Neural cell (in vitro differentiated cells): ENCODE measurements around the gene FANCC. TPM values are rescaled to one million over a fixed set of nuclear protein-coding genes. Genes with fewer than 3 reads are reported as not detected.

Experiments
- H2AFZ ChIP-seq: fragments of 200-600, 300-800 bp; sonication (generic), shearing (Covaris generic); 2 replicates; pipeline ENCODE4 v1.6.0; 2014; ENCODE audit warnings: low read depth, mild to moderate bottlenecking, antibody characterized with exemption, low read length, moderate library complexity
- H3F3A ChIP-seq: fragments of 200-600 bp; shearing (Covaris generic); 2 replicates; pipeline ENCODE4 v1.6.1; 2016; ENCODE audit warnings: mild to moderate bottlenecking, moderate library complexity, mixed read lengths, antibody characterized with exemption, low read length; ENCODE audit not compliant: insufficient read depth, poor library complexity, severe bottlenecking
- H3K27ac ChIP-seq: fragments of 200-600, 300-800 bp; sonication (generic), shearing (Covaris generic); 2 replicates; pipeline ENCODE4 v1.5.1; 2014; ENCODE audit warnings: mild to moderate bottlenecking, low read length, moderate library complexity
- H3K27me3 ChIP-seq: fragments of 300-800, 200-600 bp; sonication (generic), shearing (Covaris generic); 2 replicates; pipeline ENCODE4 v1.6.0; 2014; ENCODE audit warnings: mild to moderate bottlenecking, low read depth, low read length, moderate library complexity; ENCODE audit not compliant: insufficient read depth
- H3K36me3 ChIP-seq: fragments of 300-800, 200-600 bp; sonication (generic), shearing (Covaris generic); 2 replicates; pipeline ENCODE4 v1.5.1; 2014; ENCODE audit warnings: mild to moderate bottlenecking, antibody characterized with exemption, low read length, moderate library complexity; ENCODE audit not compliant: insufficient read depth
- H3K4me2 ChIP-seq: fragments of 300-800, 200-600 bp; sonication (generic), shearing (Covaris generic); 2 replicates; pipeline ENCODE4 v1.6.0; 2014; ENCODE audit warnings: mild to moderate bottlenecking, low read length
- H3K4me3 ChIP-seq: fragments of 300-800, 200-600 bp; sonication (generic), shearing (Covaris generic); 2 replicates; pipeline ENCODE4 v1.5.1; 2014; ENCODE audit warnings: mild to moderate bottlenecking, low read length, moderate library complexity
- H3K79me2 ChIP-seq: fragments of 200-600 bp; shearing (Covaris generic); replicated peaks from 2 replicates; pipeline ENCODE4 v1.6.0; 2014; ENCODE audit warnings: mild to moderate bottlenecking, low read length, moderate library complexity; ENCODE audit not compliant: insufficient read depth
- H3K9ac ChIP-seq: fragments of 300-800, 200-600 bp; sonication (generic), shearing (Covaris generic); 2 replicates; pipeline ENCODE4 v1.6.1; 2016; ENCODE audit warnings: mild to moderate bottlenecking, low read length, mixed read lengths
- H3K9me2 ChIP-seq: fragments of 200-600 bp; shearing (Covaris generic); 2 replicates; pipeline ENCODE4 v1.6.1; 2016; ENCODE audit warnings: mild to moderate bottlenecking, low read length, mixed read lengths; ENCODE audit not compliant: insufficient read depth
- H3K9me3 ChIP-seq: fragments of 200-600, 300-800 bp; sonication (generic), shearing (Covaris generic); 2 replicates; pipeline ENCODE4 v1.6.1; 2016; ENCODE audit warnings: mild to moderate bottlenecking, mixed run types, low read length, moderate library complexity, mixed read lengths
- H4K20me1 ChIP-seq: fragments of 200-600 bp; shearing (Covaris generic); 2 replicates; pipeline ENCODE4 v1.6.1; 2016; ENCODE audit warnings: mild to moderate bottlenecking, mixed run types; ENCODE audit not compliant: insufficient read depth
- CTCF ChIP-seq: fragments of 450-650 bp; IDR thresholded peaks from 2 replicates; pipeline ENCODE4 v1.5.1; 2014; ENCODE audit warnings: antibody characterized with exemption, mild to moderate bottlenecking, moderate library complexity; ENCODE audit not compliant: poor library complexity, severe bottlenecking
- EP300 ChIP-seq: fragments of 450-650 bp; conservative IDR thresholded peaks from 2 replicates; pipeline ENCODE4 v1.6.1; 2014; ENCODE audit warnings: antibody characterized with exemption, mild to moderate bottlenecking, moderate library complexity; ENCODE audit not compliant: poor library complexity, severe bottlenecking
- EZH2 ChIP-seq: fragments of 200-600, 300-800 bp; shearing (Covaris generic), sonication (generic); IDR thresholded peaks from 2 replicates; pipeline ENCODE4 v1.6.1; 2014; ENCODE audit warnings: antibody characterized with exemption, low read length, borderline replicate concordance, mild to moderate bottlenecking; ENCODE audit not compliant: insufficient read depth, poor library complexity, severe bottlenecking
- MXI1 ChIP-seq: fragments of 450-650 bp; conservative IDR thresholded peaks from 2 replicates; pipeline ENCODE4 v1.6.1; 2014; ENCODE audit warnings: antibody characterized with exemption, mild to moderate bottlenecking; ENCODE audit not compliant: poor library complexity, severe bottlenecking
- POLR2AphosphoS5 ChIP-seq: IDR thresholded peaks from 2 replicates; pipeline ENCODE4 v1.6.1; 2012
- RAD21 ChIP-seq: fragments of 450-650 bp; conservative IDR thresholded peaks from 2 replicates; pipeline ENCODE4 v1.6.1; 2014; ENCODE audit warnings: antibody characterized with exemption, mild to moderate bottlenecking, moderate library complexity
- SMC3 ChIP-seq: fragments of 450-650 bp; conservative IDR thresholded peaks from 2 replicates; pipeline ENCODE4 v1.6.1; 2014; ENCODE audit warnings: antibody characterized with exemption, mild to moderate bottlenecking, moderate library complexity; ENCODE audit not compliant: poor library complexity
- TAF1 ChIP-seq: IDR thresholded peaks from 2 replicates; pipeline ENCODE4 v1.6.1; 2012; ENCODE audit warnings: low read depth
- polyA plus RNA-seq: library from polyadenylated mRNA; depleted of rRNA; stranded (reverse); fragments of >200 nt; gene quantifications from 2 replicates; pipeline ENCODE4 v1.2.3, GENCODE V29; 2014
- TF ChIP-seq, protein P1 (sequence below): IDR thresholded peaks from 2 replicates; pipeline ENCODE4 v1.6.1; 2012; ENCODE audit warnings: borderline replicate concordance

Gene FANCC
- polyA plus RNA-seq, 1 donor from 2014 or later = 9.7 TPM

DNA sequence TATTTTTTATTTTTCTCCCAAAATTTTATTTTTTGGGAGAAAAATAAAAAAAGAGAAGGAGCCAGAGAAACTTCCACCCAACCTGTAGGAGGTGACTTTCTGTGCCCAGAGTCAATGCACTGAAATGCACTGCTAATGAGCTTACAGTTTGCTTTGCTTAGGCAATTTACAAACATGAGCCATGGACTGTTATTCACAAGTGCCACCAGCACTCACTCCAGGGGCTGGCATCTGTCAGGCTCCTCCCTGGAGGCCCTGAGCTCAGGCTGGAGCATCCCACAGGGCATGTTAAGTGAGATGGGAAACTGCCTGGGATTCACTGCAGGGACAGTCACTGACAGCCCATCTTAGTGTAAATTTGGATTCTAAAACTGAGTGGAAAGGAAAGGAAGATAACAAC lies 74.9 kb downstream of the FANCC start:
- Histone ChIP-seq H3F3A (no peaks in the 10 kb centered on the region), H3K4me2 (no peak overlapping the region), H2AFZ (no peak overlapping the region), H3K9me2 (no peaks in the 10 kb centered on the region), H3K36me3 (no peaks in the 10 kb centered on the region), H3K79me2 (no peaks in the 10 kb centered on the region), H4K20me1 (no peaks in the 10 kb centered on the region), H3K9ac (no peak overlapping the region), H3K4me3 (no peak overlapping the region), H3K27ac (no peak overlapping the region), H3K9me3 (peaks cover 3% of the 10 kb centered on the region), H3K27me3 (no peaks in the 10 kb centered on the region)
- no peak for TF ChIP-seq EZH2
- no peak for TF ChIP-seq RAD21
- no peak for TF ChIP-seq MXI1
- TF ChIP-seq, protein P1, sequence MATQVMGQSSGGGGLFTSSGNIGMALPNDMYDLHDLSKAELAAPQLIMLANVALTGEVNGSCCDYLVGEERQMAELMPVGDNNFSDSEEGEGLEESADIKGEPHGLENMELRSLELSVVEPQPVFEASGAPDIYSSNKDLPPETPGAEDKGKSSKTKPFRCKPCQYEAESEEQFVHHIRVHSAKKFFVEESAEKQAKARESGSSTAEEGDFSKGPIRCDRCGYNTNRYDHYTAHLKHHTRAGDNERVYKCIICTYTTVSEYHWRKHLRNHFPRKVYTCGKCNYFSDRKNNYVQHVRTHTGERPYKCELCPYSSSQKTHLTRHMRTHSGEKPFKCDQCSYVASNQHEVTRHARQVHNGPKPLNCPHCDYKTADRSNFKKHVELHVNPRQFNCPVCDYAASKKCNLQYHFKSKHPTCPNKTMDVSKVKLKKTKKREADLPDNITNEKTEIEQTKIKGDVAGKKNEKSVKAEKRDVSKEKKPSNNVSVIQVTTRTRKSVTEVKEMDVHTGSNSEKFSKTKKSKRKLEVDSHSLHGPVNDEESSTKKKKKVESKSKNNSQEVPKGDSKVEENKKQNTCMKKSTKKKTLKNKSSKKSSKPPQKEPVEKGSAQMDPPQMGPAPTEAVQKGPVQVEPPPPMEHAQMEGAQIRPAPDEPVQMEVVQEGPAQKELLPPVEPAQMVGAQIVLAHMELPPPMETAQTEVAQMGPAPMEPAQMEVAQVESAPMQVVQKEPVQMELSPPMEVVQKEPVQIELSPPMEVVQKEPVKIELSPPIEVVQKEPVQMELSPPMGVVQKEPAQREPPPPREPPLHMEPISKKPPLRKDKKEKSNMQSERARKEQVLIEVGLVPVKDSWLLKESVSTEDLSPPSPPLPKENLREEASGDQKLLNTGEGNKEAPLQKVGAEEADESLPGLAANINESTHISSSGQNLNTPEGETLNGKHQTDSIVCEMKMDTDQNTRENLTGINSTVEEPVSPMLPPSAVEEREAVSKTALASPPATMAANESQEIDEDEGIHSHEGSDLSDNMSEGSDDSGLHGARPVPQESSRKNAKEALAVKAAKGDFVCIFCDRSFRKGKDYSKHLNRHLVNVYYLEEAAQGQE = no peak

- no peak overlapping the region for H3K4me2 ChIP-seq
- TF ChIP-seq EZH2 = no peak
- TF ChIP-seq POLR2AphosphoS5 = no peak
- no peak for TF ChIP-seq MXI1
- TF ChIP-seq CTCF = no peak
- no peak for TF ChIP-seq SMC3
- H3K79me2 ChIP-seq = no peaks in the 10 kb centered on the region
- peaks cover 3% of the 10 kb centered on the region for H3K9me3 ChIP-seq
- no peaks in the 10 kb centered on the region for H3K27me3 ChIP-seq
- H3K4me3 ChIP-seq = no peak overlapping the region
- H3K9me2 ChIP-seq = no peaks in the 10 kb centered on the region
- H3F3A ChIP-seq = no peaks in the 10 kb centered on the region
- H3K36me3 ChIP-seq = no peaks in the 10 kb centered on the region
- H3K9ac ChIP-seq = no peak overlapping the region
- no peaks in the 10 kb centered on the region for H4K20me1 ChIP-seq
- no peak overlapping the region for H2AFZ ChIP-seq
- no peak overlapping the region for H3K27ac ChIP-seq
Observed at GRCh38 chr9:95239071-95239470, 78.4 kb downstream of the FANCC start.

- Histone ChIP-seq H2AFZ (no peak overlapping the region), H3K27ac (no peak overlapping the region), H3K4me2 (no peak overlapping the region), H3K36me3 (no peaks in the 10 kb centered on the region), H3K27me3 (no peaks in the 10 kb centered on the region), H3K9ac (no peak overlapping the region), H3F3A (no peaks in the 10 kb centered on the region), H3K4me3 (no peak overlapping the region), H3K9me2 (no peaks in the 10 kb centered on the region), H4K20me1 (no peaks in the 10 kb centered on the region), H3K9me3 (peaks cover 3% of the 10 kb centered on the region), H3K79me2 (no peaks in the 10 kb centered on the region)
- TF ChIP-seq SMC3 (no peak), RAD21 (no peak), EP300 (no peak), POLR2AphosphoS5 (no peak), MXI1 (no peak), EZH2 (no peak), TAF1 (no peak)
- TF ChIP-seq, protein P1 = no peak
Observed at GRCh38 chr9:95237336-95237735, 80.2 kb downstream of the FANCC start.
